Measurements from ENCODE around the gene KRT77.

- no peak for TF ChIP-seq POLR2AphosphoS5 (IDR thresholded peaks at IDR 0.05; ENCODE audit: low read depth, low read length)
- TF ChIP-seq, protein P1, sequence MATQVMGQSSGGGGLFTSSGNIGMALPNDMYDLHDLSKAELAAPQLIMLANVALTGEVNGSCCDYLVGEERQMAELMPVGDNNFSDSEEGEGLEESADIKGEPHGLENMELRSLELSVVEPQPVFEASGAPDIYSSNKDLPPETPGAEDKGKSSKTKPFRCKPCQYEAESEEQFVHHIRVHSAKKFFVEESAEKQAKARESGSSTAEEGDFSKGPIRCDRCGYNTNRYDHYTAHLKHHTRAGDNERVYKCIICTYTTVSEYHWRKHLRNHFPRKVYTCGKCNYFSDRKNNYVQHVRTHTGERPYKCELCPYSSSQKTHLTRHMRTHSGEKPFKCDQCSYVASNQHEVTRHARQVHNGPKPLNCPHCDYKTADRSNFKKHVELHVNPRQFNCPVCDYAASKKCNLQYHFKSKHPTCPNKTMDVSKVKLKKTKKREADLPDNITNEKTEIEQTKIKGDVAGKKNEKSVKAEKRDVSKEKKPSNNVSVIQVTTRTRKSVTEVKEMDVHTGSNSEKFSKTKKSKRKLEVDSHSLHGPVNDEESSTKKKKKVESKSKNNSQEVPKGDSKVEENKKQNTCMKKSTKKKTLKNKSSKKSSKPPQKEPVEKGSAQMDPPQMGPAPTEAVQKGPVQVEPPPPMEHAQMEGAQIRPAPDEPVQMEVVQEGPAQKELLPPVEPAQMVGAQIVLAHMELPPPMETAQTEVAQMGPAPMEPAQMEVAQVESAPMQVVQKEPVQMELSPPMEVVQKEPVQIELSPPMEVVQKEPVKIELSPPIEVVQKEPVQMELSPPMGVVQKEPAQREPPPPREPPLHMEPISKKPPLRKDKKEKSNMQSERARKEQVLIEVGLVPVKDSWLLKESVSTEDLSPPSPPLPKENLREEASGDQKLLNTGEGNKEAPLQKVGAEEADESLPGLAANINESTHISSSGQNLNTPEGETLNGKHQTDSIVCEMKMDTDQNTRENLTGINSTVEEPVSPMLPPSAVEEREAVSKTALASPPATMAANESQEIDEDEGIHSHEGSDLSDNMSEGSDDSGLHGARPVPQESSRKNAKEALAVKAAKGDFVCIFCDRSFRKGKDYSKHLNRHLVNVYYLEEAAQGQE (IDR thresholded peaks at IDR 0.05; ENCODE audit: insufficient read depth in 1 of 2, low read depth in 2 of 2, low read length in 2 of 2): no peak
- no peak for TF ChIP-seq SIN3A (IDR thresholded peaks at IDR 0.05; ENCODE audit: borderline replicate concordance, insufficient read depth, low read length)
- TF ChIP-seq TAF1 (IDR thresholded peaks at IDR 0.05; ENCODE audit: borderline replicate concordance, insufficient read depth, low read length): no peak
These were observed 43.9 kb downstream of the KRT77 start for GRCh38 chr12:52659395-52659794.
